Gastroesophageal sphincter (tissue), 3 donors: ENCODE data around the gene STX8.

ENCODE experiments used
- POLR2A ChIP-seq, 2 donors: fragments of 450-650 bp; IDR thresholded peaks; one replicate each; pipeline ENCODE4 v1.6.1; 2017; ENCODE audit warnings: antibody characterized with exemption in 2 of 2, mild to moderate bottlenecking in 2 of 2, moderate library complexity in 1 of 2
- POLR2AphosphoS5 ChIP-seq: sonication (generic); formaldehyde crosslinking; IDR thresholded peaks from one replicate; pipeline ENCODE4 v1.6.1; 2017; ENCODE audit warnings: antibody characterized with exemption
- TF ChIP-seq, protein P1 (sequence below), 4 experiments: fragments of 200-600 bp in 2 of 4; fragments of 450-650 bp in 2 of 4; sonication (generic) in 1 of 4; IDR thresholded peaks; one replicate each; pipeline ENCODE4 v1.5.1; 2017 to 2019; ENCODE audit warnings: antibody characterized with exemption in 4 of 4, mild to moderate bottlenecking in 2 of 4, moderate library complexity in 2 of 4

GRCh38 chr17:9308069-9308468, 267.6 kb downstream of the STX8 start:
- TF ChIP-seq, protein P1, sequence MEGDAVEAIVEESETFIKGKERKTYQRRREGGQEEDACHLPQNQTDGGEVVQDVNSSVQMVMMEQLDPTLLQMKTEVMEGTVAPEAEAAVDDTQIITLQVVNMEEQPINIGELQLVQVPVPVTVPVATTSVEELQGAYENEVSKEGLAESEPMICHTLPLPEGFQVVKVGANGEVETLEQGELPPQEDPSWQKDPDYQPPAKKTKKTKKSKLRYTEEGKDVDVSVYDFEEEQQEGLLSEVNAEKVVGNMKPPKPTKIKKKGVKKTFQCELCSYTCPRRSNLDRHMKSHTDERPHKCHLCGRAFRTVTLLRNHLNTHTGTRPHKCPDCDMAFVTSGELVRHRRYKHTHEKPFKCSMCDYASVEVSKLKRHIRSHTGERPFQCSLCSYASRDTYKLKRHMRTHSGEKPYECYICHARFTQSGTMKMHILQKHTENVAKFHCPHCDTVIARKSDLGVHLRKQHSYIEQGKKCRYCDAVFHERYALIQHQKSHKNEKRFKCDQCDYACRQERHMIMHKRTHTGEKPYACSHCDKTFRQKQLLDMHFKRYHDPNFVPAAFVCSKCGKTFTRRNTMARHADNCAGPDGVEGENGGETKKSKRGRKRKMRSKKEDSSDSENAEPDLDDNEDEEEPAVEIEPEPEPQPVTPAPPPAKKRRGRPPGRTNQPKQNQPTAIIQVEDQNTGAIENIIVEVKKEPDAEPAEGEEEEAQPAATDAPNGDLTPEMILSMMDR (IDR thresholded peaks at IDR 0.05), result no peak
- TF ChIP-seq POLR2A (IDR thresholded peaks at IDR 0.05) (no peak), POLR2AphosphoS5 (no peak)
